Measurements from ENCODE around the gene NACA.

- TF ChIP-seq CTCF (conservative IDR thresholded peaks at IDR 0.05; ENCODE audit: low read depth in 2 of 2) (no peak), POLR2AphosphoS5 (IDR thresholded peaks at IDR 0.05; ENCODE audit: low read depth) (no peak), CREB1 (CRISPR knock-in tag; IDR thresholded peaks at IDR 0.05; ENCODE audit: low read depth) (no peak), EZH2phosphoT487 (IDR thresholded peaks at IDR 0.05; ENCODE audit: unreplicated experiment) (no peak), ETS1 (IDR thresholded peaks at IDR 0.05) (no peak), EZH2 (IDR thresholded peaks at IDR 0.05; ENCODE audit: low read depth, unreplicated experiment) (no peak)
These were observed 28.5 kb upstream of the NACA start for GRCh38 chr12:56753566-56753965.
